Calu3 (cell line): ENCODE results near the gene LRSAM1. TPM values are rescaled to one million over a fixed set of nuclear protein-coding genes. Genes with fewer than 3 reads are reported as not detected.

Experiments
- BruUV-seq: library from RNA; stranded (reverse); fragments of 400-500 nt; replicated peaks from 2 replicates; lab custom pipeline; 2021; lab: Mats Ljungman, UMichigan
- CTCF ChIA-PET: fragments of 300-600 bp; sonication (Branson Sonifier 250); formaldehyde crosslinking; loops from one replicate; lab custom pipeline; 2022; ENCODE audit warnings: antibody characterized with exemption; lab: Charles Lee
- DNase-seq: peaks from one replicate; pipeline ENCODE4 v3.0.0; 2022
- H3K27ac Mint-ChIP-seq: one replicate; pipeline ENCODE4 v1.8.0; 2022; ENCODE audit warnings: mixed read lengths; ENCODE audit not compliant: unreplicated experiment
- H3K27me3 Mint-ChIP-seq: one replicate; pipeline ENCODE4 v1.8.0; 2022; ENCODE audit warnings: mixed read lengths; ENCODE audit not compliant: unreplicated experiment
- H3K36me3 Mint-ChIP-seq: one replicate; pipeline ENCODE4 v1.8.0; 2022; ENCODE audit warnings: mild to moderate bottlenecking, moderate library complexity, mixed read lengths; ENCODE audit not compliant: insufficient read depth, unreplicated experiment
- H3K4me1 Mint-ChIP-seq: one replicate; pipeline ENCODE4 v1.8.0; 2022; ENCODE audit warnings: mild to moderate bottlenecking, low read depth, mixed read lengths; ENCODE audit not compliant: unreplicated experiment
- H3K4me3 Mint-ChIP-seq: one replicate; pipeline ENCODE4 v1.8.0; 2022; ENCODE audit warnings: mild to moderate bottlenecking, low read depth, moderate library complexity, mixed read lengths; ENCODE audit not compliant: unreplicated experiment
- H3K9me3 Mint-ChIP-seq: one replicate; pipeline ENCODE4 v1.8.0; 2022; ENCODE audit warnings: low read depth, mixed read lengths; ENCODE audit not compliant: unreplicated experiment
- intact Hi-C: fragments of 100-400 bp; cut with micrococcal nuclease; formaldehyde crosslinking; loops from one replicate; pipeline ENCODE4 v1.10.0; 2022; ENCODE audit not compliant: unreplicated experiment
- total RNA-seq: library from RNA; stranded (reverse); gene quantifications from 2 replicates; pipeline ENCODE4 v1.2.3, GENCODE V29; 2022
- TF ChIP-seq, protein P1 (sequence below): fragments of 200-600 bp; IDR thresholded peaks from one replicate; pipeline ENCODE4 v1.8.0; 2022; ENCODE audit warnings: antibody characterized with exemption; ENCODE audit not compliant: unreplicated experiment

The LRSAM1 gene
- total RNA-seq, 1 experiment from 2014 or later = 12.0 TPM

DNA sequence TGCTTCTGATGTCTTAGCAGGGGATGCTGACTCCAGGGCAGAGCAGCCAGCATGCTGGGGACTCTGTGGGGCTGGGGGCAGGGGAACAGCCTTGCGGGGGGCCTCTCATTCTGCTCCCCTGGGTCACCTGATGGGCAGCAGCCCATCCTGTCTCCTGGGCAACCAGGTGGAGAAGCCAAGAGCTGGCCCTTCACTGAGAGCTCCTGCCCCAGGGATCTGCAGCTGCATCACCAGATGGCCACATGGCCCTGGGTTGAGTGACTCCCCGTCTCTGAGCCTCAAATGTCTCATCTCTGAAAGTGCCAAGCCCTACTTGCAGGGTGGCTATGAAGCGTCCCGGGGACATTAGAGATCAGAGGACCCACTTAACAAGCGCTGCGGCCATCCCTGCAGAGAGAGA, 49.1 kb downstream of the LRSAM1 start:
- no peaks in the 10 kb centered on the region for H3K4me1 Mint-ChIP-seq
- H3K27ac Mint-ChIP-seq = no peak overlapping the region
- peaks cover 78% of the 10 kb centered on the region for H3K36me3 Mint-ChIP-seq
- H3K9me3 Mint-ChIP-seq = no peaks in the 10 kb centered on the region
- no peak overlapping the region for H3K4me3 Mint-ChIP-seq
- TF ChIP-seq, protein P1, sequence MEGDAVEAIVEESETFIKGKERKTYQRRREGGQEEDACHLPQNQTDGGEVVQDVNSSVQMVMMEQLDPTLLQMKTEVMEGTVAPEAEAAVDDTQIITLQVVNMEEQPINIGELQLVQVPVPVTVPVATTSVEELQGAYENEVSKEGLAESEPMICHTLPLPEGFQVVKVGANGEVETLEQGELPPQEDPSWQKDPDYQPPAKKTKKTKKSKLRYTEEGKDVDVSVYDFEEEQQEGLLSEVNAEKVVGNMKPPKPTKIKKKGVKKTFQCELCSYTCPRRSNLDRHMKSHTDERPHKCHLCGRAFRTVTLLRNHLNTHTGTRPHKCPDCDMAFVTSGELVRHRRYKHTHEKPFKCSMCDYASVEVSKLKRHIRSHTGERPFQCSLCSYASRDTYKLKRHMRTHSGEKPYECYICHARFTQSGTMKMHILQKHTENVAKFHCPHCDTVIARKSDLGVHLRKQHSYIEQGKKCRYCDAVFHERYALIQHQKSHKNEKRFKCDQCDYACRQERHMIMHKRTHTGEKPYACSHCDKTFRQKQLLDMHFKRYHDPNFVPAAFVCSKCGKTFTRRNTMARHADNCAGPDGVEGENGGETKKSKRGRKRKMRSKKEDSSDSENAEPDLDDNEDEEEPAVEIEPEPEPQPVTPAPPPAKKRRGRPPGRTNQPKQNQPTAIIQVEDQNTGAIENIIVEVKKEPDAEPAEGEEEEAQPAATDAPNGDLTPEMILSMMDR = no peak
- H3K27me3 Mint-ChIP-seq = no peaks in the 10 kb centered on the region
- CTCF ChIA-PET = interaction anchor here (0.7 kb wide), 1 partner anchor 180 kb away, joined by 3 read pairs; no protein-coding TSS in a partner anchor
- no TSS peak for BruUV-seq
- DNase-seq = no peak
- intact Hi-C loops = no loop called here

DNA sequence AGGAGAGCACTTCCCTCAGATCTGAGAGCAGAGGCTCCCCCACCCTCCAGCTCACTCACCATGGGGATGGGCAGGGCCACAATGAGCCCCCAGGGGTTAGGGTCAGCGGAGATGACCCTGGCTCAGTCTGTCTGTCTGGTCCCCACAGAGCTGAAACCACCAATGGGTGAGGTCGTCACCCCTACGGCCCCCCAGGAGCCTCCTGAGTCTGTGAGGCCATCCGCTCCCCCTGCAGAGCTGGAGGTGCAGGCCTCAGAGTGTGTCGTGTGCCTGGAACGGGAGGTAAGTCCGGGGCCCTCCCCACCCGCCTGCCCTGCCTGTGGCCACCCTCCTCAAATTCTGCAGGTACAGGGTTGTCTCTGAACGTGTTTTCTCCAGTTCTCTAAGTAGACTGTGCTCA, 49.6 kb downstream of the LRSAM1 start:
- Mint-ChIP-seq H3K4me3 (no peak overlapping the region), H3K27ac (no peak overlapping the region), H3K9me3 (no peaks in the 10 kb centered on the region), H3K27me3 (no peaks in the 10 kb centered on the region), H3K4me1 (no peaks in the 10 kb centered on the region), H3K36me3 (peaks cover 80% of the 10 kb centered on the region)
- TF ChIP-seq, protein P1 = no peak
- BruUV-seq = no TSS peak
- CTCF ChIA-PET = no interaction called here
- no peak for DNase-seq
- intact Hi-C loops = no loop called here

DNA sequence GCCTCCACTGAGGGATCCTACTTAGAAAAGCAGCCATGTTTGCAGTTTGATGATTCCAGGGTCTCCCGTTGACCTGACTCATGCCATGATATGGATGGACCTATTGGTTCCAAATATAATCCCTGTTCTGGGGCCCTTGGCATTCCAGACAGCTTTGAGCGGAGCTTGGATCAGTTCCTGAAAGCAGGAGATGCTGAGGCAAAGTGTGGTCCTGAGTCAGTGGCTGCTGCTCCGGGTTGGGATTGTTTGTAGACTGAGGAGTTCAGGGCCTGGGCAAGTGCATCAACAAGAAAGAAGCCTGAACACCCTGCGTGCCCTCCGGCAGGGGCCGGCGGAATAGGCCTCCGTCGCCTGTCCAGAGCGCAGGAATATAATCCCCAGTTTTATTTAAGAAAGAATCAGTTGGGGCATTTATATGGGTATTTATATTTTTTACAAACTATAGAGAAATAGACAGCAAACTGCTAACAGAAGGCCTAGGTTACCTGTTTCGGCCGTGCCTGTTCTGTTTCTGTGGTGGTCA, 50.6 kb downstream of the LRSAM1 start:
- CTCF ChIA-PET = interaction anchor here (0.7 kb wide), 1 partner anchor 21 kb away, joined by 5 read pairs; no protein-coding TSS in a partner anchor

DNA sequence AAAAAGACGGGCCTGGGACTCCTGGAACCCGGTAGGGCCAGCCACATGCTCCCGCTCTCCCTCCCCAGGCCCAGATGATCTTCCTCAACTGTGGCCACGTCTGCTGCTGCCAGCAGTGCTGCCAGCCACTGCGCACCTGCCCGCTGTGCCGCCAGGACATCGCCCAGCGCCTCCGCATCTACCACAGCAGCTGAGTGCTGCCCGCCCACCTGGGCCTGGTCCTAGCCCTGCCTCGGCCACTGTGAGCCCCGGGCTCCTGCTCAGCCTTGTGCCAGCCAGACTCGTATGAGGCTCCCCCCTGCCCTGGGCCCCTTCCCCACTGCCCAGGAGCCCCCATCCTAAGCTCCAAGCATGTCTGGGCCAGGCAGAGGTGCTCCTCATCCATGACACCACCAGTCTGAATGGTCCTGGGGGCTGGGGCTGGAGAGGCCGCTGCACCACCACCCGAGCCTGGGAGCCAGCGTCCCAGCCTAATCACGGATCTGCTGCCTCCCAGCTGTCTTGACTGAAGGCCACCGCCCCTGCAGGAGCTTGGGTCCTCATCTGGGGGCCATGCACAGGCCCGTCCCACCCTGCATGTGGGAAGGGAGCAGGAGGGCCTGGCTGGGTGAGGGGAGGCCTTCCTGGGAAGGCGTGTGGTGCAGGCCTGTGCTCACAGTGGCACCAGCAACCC, 51.5 kb downstream of the LRSAM1 start:
- Mint-ChIP-seq H3K4me3 (no peak overlapping the region), H3K9me3 (no peaks in the 10 kb centered on the region), H3K36me3 (peaks cover 72% of the 10 kb centered on the region), H3K27ac (no peak overlapping the region), H3K4me1 (no peaks in the 10 kb centered on the region), H3K27me3 (no peaks in the 10 kb centered on the region)
- CTCF ChIA-PET = interaction anchor here (0.6 to 1.2 kb wide), 3 partner anchors 22 to 232 kb away, joined by 3 to 5 read pairs (median 4); partner anchors contain the start of gene TOR2A
- DNase-seq = no peak
- intact Hi-C loops = no loop called here
- TF ChIP-seq, protein P1 = no peak
- BruUV-seq = no TSS peak

More for the DNA sequence above, 50.6 kb downstream of the LRSAM1 start:
- intact Hi-C loops = no loop called here
- Mint-ChIP-seq H3K27me3 (no peaks in the 10 kb centered on the region), H3K36me3 (peaks cover 77% of the 10 kb centered on the region), H3K4me3 (no peak overlapping the region), H3K4me1 (no peaks in the 10 kb centered on the region), H3K9me3 (no peaks in the 10 kb centered on the region), H3K27ac (no peak overlapping the region)
- TF ChIP-seq, protein P1 = no peak
- BruUV-seq = no TSS peak
- DNase-seq = no peak
